Spinal cord (tissue), 10 donors: Measurements from ENCODE around the gene GBGT1. TPM values are rescaled to one million over a fixed set of nuclear protein-coding genes. Genes with fewer than 3 reads are reported as not detected.

Experiments
- DNase-seq, 6 donors: peaks; one replicate each; pipeline versions ENCODE4 v3.0.0 to v3.0.0-alpha.2; 2013 to 2015; ENCODE audit warnings: low spot score in 6 of 6, low read depth in 4 of 6
- H3K27ac ChIP-seq: one replicate; pipeline ENCODE4 v1.5.1; 2013; ENCODE audit warnings: low read depth, low read length, control low read depth
- H3K27me3 ChIP-seq: one replicate; pipeline ENCODE4 v1.6.1; 2013; ENCODE audit warnings: low read length; ENCODE audit not compliant: control insufficient read depth, insufficient read depth
- H3K36me3 ChIP-seq: one replicate; pipeline ENCODE4 v1.6.1; 2013; ENCODE audit warnings: low read length; ENCODE audit not compliant: control insufficient read depth, insufficient read depth
- H3K4me1 ChIP-seq: one replicate; pipeline ENCODE4 v1.6.1; 2013; ENCODE audit warnings: low read length; ENCODE audit not compliant: control insufficient read depth, insufficient read depth
- H3K4me3 ChIP-seq: one replicate; pipeline ENCODE4 v1.5.1; 2013; ENCODE audit warnings: low read depth, low read length, control low read depth
- H3K9me3 ChIP-seq: one replicate; pipeline ENCODE4 v1.6.1; 2013; ENCODE audit warnings: low read length; ENCODE audit not compliant: control insufficient read depth, insufficient read depth
- WGBS: methylation state at CpG from one replicate; pipeline ENCODE4 v1.1.5; 2013; ENCODE audit warnings: missing lambda C conversion rate; ENCODE audit not compliant: insufficient coverage; 5-methylcytosine and 5-hydroxymethylcytosine counted together
- polyA plus RNA-seq, 2 donors: library from polyadenylated mRNA; unstranded; fragments of 120-200 nt; gene quantifications; one replicate each; pipeline ENCODE4 v1.2.1, GENCODE V29; 2013; ENCODE audit not compliant: insufficient read length in 2 of 2
- total RNA-seq, 2 donors: library from RNA; depleted of rRNA in 1 of 2; stranded (reverse); fragments of 120-200 nt in 1 of 2; fragments of >200 nt in 1 of 2; gene quantifications; one replicate each; pipeline versions ENCODE4 v1.2.3 to v1.2.4, GENCODE V29; 2013 to 2014
- donor health status: healthy.

The GBGT1 gene
- total and polyA plus RNA-seq, 4 donors: 3.9 to 8.6 (median 6.0) TPM

DNA sequence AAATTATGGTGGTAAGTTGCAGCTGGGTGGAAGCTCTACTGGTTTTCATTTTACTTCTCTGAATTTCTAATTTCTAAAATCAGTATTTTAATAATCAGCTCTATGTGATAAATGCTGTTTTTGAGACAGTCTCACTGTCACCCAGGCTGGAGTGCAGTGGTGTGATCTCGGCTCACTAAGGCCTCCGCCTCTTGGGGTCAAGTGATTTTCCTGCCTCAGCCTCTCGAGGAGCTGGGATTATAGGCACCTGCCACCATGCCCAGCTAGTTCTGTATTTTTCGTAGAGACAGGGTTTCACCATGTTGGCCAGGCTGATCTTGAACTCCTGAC, 41.1 kb downstream of the GBGT1 start:
- 79% methylated on average over 4 of the region's 4 CpGs for WGBS
- Histone ChIP-seq H3K27ac (no peak overlapping the region), H3K36me3 (peaks cover 24% of the 10 kb centered on the region)

DNA sequence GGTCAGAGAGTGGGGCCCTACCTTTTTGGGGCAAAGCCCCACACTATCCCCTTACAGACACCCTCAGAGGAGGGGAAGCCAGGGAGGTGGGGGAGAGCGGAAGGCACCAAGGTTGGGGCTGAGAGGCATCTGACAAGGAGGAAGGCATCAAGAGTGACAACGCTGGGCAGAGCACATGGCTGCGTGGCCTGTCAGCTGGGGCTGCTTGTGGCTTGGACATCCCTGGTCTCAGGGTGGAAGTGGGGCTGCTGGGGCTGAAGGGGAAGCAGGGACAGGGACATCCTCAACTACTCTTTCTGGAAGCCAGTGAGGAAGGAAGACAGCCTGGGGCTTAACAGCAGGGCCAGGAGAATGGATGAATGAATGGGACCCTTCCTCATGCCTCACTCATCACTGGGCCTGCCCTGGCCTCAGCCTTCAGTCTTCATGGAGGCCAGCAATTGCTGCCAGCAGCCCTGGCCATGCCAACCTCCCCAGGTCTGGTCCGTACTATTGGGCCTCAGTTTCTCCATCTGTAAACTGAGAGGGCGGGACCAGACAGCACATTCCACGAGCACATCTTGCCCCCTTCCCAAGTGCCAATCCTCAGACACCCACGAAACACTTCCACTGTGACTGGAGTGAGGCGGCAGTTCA, 41.7 kb downstream of the GBGT1 start:
- H3K27ac ChIP-seq: peak overlapping the region; percentile 57
- WGBS: 83% methylated on average over 4 of the region's 8 CpGs
- H3K4me3 ChIP-seq: no peak overlapping the region

More for the DNA sequence above, 41.1 kb downstream of the GBGT1 start:
- no peak overlapping the region for H3K4me3 ChIP-seq
- H3K4me1 ChIP-seq: peaks cover 61% of the 10 kb centered on the region
- no peaks in the 10 kb centered on the region for H3K27me3 ChIP-seq
- no peak for DNase-seq
- no peaks in the 10 kb centered on the region for H3K9me3 ChIP-seq

DNA sequence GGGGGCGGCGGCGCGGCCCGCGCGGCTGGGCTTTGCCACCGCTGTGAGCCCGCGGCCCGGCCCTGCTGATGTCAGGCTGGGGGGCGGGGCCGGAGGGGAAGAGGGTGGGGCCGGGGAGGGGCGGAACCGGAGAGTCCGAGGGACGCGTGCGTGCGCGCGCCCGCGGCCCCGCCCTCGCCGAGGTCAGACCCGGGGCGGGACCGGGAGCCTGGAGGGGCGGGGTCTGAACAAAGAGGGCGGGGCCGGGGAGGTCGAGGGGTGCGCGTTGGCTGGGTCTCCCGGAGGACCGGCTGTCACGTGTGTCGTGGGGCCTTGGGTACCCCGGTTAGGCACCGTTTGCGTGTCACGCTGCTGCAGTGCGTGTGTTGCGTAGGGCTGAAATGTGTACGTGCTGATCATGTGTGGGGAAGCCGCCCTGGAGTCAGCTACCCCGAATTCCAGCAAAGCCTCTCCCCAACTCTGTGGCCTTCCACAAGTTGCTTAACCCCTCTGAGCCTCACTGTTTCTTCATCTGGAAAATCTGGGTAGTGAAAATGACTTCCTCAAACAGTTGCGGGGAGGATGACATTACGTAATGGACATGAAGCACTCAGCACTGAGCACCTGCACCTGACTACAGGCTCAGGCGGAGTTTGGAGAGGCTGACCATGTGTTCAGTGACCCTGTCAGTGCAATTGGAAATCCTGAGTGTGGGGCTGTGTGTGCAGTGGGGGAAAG, 42.4 kb downstream of the GBGT1 start, which contains the start of gene RALGDS:
RALGDS (minus strand) TSS at position 43 of the 717 bp plus-strand sequence. CDS start 86 bp downstream, outside the sequence.
- H3K4me3 ChIP-seq: peak within 1 kb of the TSS; percentile 60
- DNase-seq: peak in 4 of 6 donors; percentile 74 to 96 (median 89)
- H3K9me3 ChIP-seq: no peaks in the 10 kb centered on the region
- H3K27me3 ChIP-seq: no peaks in the 10 kb centered on the region
- peaks cover 61% of the 10 kb centered on the region for H3K4me1 ChIP-seq
- peaks cover 19% of the 10 kb centered on the region for H3K36me3 ChIP-seq
- 7% methylated on average over 45 of the region's 53 CpGs for WGBS
- H3K27ac ChIP-seq: peak within 1 kb of the TSS; percentile 58

More for the DNA sequence above, 41.7 kb downstream of the GBGT1 start:
- H3K27me3 ChIP-seq: no peaks in the 10 kb centered on the region
- H3K9me3 ChIP-seq: no peaks in the 10 kb centered on the region
- H3K36me3 ChIP-seq: peaks cover 18% of the 10 kb centered on the region
- peaks cover 61% of the 10 kb centered on the region for H3K4me1 ChIP-seq
- DNase-seq: no peak

DNA sequence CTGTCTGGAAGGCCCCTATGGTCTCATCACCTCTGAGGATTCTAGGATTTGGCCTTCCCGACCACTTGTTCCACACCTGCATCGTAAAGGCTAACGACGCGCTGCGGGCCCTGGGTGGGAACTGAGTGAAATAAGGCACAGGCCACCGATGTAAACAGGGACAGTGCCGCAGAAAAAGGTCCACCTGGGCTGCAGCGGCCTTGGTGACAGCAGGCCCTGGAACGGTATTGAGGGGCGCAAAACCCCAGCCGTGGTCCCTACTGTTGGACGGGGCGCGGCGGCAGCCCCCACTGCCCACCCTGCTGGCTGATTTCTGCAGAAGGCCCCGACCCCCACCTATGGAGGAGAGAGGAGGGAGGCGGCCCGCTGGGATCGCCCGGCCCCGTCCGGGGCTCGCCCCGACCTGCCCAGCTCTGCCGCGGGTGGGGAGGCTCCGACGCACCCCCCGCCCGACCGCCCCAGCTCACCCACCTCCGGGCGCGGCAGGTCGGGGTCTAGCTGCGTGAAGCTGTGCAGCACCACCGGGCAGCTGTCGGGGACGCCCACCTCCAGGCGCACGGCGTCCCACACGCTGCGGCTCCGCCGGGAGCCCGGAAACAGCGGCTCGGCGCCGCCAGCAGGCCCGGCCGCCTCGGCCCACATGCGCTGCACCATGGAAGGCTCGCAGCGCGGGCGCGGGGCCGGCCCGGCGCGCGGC, 43.1 kb downstream of the GBGT1 start:
- H3K36me3 ChIP-seq: peaks cover 21% of the 10 kb centered on the region
- peak in 2 of 6 donors; percentile 50 to 60 for DNase-seq
- H3K9me3 ChIP-seq: no peaks in the 10 kb centered on the region
- WGBS: under 1% methylated on average over 63 of the region's 66 CpGs
- no peaks in the 10 kb centered on the region for H3K27me3 ChIP-seq
- H3K27ac ChIP-seq: peak overlapping the region; percentile 58
- peaks cover 62% of the 10 kb centered on the region for H3K4me1 ChIP-seq
- H3K4me3 ChIP-seq: peak overlapping the region; percentile 60

DNA sequence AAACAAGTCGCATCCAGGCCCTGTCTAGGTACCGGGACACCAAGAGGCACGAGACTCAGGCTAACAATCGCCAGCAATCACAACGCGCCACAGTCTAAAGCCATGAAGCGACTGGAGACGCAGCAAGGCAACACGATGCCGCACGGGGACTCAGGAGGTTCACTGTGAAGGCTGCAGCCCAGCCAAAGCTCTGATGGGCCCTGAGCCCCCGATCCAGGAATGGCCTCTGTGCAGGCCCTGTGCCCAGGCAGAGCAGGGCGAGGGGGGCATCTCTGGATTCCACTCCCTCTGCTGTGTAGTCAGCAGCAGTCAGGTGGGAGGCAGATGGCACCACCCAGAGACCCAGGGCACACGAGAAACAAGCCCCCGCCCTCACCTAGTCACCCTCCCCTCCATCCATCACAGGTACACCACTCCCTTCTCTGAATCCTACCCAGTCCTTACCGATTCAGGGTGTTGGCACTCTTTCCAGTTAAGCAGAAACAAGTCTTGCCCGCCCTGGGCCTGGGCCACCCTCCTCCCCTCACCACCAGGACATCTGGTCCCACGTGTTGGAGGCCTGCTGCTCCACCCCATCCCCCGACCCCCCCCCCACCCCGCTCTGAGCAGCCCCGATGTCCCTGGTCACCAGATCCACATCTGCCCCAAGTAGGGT, 43.7 kb downstream of the GBGT1 start:
- Histone ChIP-seq H3K4me1 (peaks cover 67% of the 10 kb centered on the region), H3K27me3 (no peaks in the 10 kb centered on the region), H3K9me3 (no peaks in the 10 kb centered on the region), H3K27ac (peak overlapping the region; percentile 58), H3K36me3 (peaks cover 26% of the 10 kb centered on the region), H3K4me3 (peak overlapping the region; percentile 60)
- DNase-seq: peak in 1 of 6 donors; percentile 48
- 8% methylated on average over 18 of the region's 21 CpGs for WGBS

DNA sequence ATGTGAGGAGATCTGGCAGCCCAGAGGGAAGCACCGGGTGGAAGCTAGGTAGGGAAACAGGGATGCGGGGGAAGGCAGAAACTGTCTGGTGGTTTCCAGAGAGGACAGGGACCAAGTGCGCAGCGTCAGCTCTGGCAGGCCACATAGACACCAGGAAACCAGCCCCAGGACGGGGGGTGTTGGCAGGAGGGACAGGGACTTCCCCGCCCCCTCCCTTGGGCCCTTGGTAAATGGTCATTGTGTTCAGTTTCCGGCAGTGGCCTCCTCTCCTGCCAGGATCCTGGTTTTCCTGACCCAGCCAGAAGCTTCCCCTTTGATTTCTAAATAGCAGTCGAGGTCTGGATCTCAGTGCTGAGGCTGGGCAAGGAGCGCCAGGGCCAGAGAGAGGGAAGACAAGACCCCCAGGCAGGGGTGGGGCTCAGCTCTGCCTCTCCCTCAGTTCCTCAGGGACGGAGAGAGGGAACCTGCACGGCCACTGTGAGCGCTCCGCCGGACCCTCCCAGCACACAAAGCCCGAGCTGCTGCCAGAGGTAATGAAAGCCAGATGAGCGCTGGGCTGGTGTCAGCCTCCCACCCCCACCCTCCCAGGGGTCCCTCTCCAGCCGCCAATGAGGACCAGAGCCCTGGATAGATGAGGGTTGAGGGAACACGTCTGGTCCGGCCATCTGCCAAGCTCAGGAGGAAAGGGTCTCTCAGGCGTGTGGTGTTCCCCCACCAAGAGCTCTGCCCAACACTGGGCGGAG, 44.4 kb downstream of the GBGT1 start:
- H3K27ac ChIP-seq: peak overlapping the region; percentile 36
- H3K4me1 ChIP-seq: peaks cover 74% of the 10 kb centered on the region
- DNase-seq: peak in 2 of 6 donors; percentile 73 to 84

DNA sequence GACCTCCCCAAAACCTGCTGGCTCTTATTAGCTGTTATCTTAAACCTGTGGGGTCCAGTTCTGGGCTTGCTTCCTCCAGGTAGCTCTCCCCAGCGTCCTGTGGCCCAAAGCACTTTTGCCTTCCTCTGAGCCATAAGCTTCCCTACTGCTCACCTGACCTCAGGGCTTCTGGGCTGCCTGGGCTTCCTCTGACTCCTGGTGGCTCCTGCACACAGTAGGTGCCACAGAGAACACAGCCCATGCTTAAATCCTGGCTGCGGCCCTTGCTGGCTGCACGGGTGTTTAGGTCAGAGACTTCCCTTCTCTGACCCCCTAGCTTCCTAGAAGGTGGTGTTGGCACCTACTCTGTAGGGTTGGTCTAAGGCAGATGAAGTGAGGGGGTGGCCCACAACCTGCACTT, 45.1 kb downstream of the GBGT1 start:
- peaks cover 81% of the 10 kb centered on the region for H3K4me1 ChIP-seq
- 83% methylated on average over 1 of the region's 3 CpGs for WGBS
- DNase-seq: no peak
- no peak overlapping the region for H3K27ac ChIP-seq
- peak overlapping the region; percentile 34 for H3K4me3 ChIP-seq
- no peaks in the 10 kb centered on the region for H3K9me3 ChIP-seq
- H3K27me3 ChIP-seq: no peaks in the 10 kb centered on the region
- H3K36me3 ChIP-seq: peaks cover 40% of the 10 kb centered on the region

More for the DNA sequence above, 44.4 kb downstream of the GBGT1 start:
- Histone ChIP-seq H3K36me3 (peaks cover 33% of the 10 kb centered on the region), H3K4me3 (peak overlapping the region; percentile 34), H3K9me3 (no peaks in the 10 kb centered on the region), H3K27me3 (no peaks in the 10 kb centered on the region)
- 7% methylated on average over 18 of the region's 21 CpGs for WGBS

DNA sequence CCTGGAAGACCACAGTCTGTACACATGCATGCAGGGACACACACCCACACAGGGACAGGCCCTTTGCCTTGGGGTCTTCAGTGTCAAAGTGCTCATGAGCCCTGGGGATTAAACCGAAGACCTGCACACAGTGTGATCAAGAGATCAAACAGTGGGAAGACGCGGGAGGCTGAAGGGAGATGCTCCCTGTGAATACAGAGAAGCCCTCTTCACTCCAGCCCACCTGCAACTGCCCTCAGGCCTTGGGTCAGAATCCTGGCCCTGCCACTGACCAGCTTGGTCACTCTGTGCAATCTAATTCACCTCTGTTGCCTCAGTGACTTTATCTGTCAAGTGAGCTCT, 45.6 kb downstream of the GBGT1 start:
- peaks cover 44% of the 10 kb centered on the region for H3K36me3 ChIP-seq
- H3K27me3 ChIP-seq: no peaks in the 10 kb centered on the region
- no peaks in the 10 kb centered on the region for H3K9me3 ChIP-seq
- no peak overlapping the region for H3K4me3 ChIP-seq
- H3K4me1 ChIP-seq: peaks cover 83% of the 10 kb centered on the region
- no peak for DNase-seq
- whole genome bisulfite sequencing: 20% methylated on average over 1 of the region's 3 CpGs
- no peak overlapping the region for H3K27ac ChIP-seq
